PC-3 (cell line): ENCODE results near the gene TMCO5A. TPM values are rescaled to one million over a fixed set of nuclear protein-coding genes. Genes with fewer than 3 reads are reported as not detected.

Experiments
- ATAC-seq: fragments of 200-7000 bp; cut with Tn5 transposase; 2 replicates; pipeline ENCODE4 v1.9.1; 2020; ENCODE audit warnings: mild to moderate bottlenecking, moderate library complexity
- BruUV-seq: library from RNA; stranded (reverse); fragments of 400-500 nt; replicated peaks from 2 replicates; lab custom pipeline; 2021; lab: Mats Ljungman, UMichigan
- CTCF ChIA-PET: fragments of 300-600 bp; sonication (Branson Sonifier 250); formaldehyde crosslinking; loops from one replicate; lab custom pipeline; 2022; ENCODE audit warnings: antibody characterized with exemption; lab: Charles Lee
- POLR2A ChIA-PET: fragments of 300-600 bp; sonication (Branson Sonifier 250); formaldehyde crosslinking; loops from one replicate; lab custom pipeline; 2022; ENCODE audit warnings: antibody characterized with exemption; ENCODE audit not compliant: unreplicated experiment; lab: Charles Lee
- DNase-seq: peaks from one replicate; pipeline ENCODE4 v3.0.0-alpha.2; 2015
- H2AFZ ChIP-seq: fragments of 300-600 bp; sonication (generic); 2 replicates; pipeline ENCODE4 v1.6.0; 2016; ENCODE audit warnings: antibody characterized with exemption, low read length
- H3F3A ChIP-seq: fragments of 300-600 bp; sonication (generic); one replicate; pipeline ENCODE4 v1.6.0; 2017; ENCODE audit warnings: antibody characterized with exemption, low read length, control low read depth, mild to moderate bottlenecking; ENCODE audit not compliant: unreplicated experiment
- H3K27ac ChIP-seq: fragments of 300-600 bp; sonication (generic); 2 replicates; pipeline ENCODE4 v1.5.1; 2016; ENCODE audit warnings: mild to moderate bottlenecking, low read length
- H3K27me3 ChIP-seq: fragments of 300-600 bp; sonication (generic); 2 replicates; pipeline ENCODE4 v1.6.1; 2016; ENCODE audit warnings: low read length, mixed read lengths
- H3K36me3 ChIP-seq: fragments of 300-600 bp; sonication (generic); 2 replicates; pipeline ENCODE4 v1.6.1; 2016; ENCODE audit warnings: low read depth, mixed run types, low read length, mixed read lengths
- H3K4me1 ChIP-seq: fragments of 300-600 bp; sonication (generic); 2 replicates; pipeline ENCODE4 v1.5.1; 2016; ENCODE audit warnings: low read length; ENCODE audit not compliant: insufficient read depth
- H3K4me2 ChIP-seq: fragments of 300-600 bp; sonication (generic); 2 replicates; pipeline ENCODE4 v1.6.0; 2016; ENCODE audit warnings: low read length
- H3K4me3 ChIP-seq: fragments of 300-600 bp; sonication (generic); 2 replicates; pipeline ENCODE4 v1.5.1; 2016; ENCODE audit warnings: mild to moderate bottlenecking, low read length, mixed read lengths
- H3K79me2 ChIP-seq: fragments of 300-600 bp; sonication (generic); 2 replicates; pipeline ENCODE4 v1.6.1; 2017; ENCODE audit warnings: low read length, mixed read lengths
- H3K9ac ChIP-seq: fragments of 300-600 bp; sonication (generic); 2 replicates; pipeline ENCODE4 v1.6.0; 2016; ENCODE audit warnings: mild to moderate bottlenecking, low read length
- H3K9me2 ChIP-seq: fragments of 300-600 bp; sonication (generic); replicated peaks from 2 replicates; pipeline ENCODE4 v1.6.1; 2016; ENCODE audit warnings: mixed run types, low read length, mixed read lengths
- H3K9me3 ChIP-seq: fragments of 300-600 bp; sonication (generic); 2 replicates; pipeline ENCODE4 v1.6.1; 2016; ENCODE audit warnings: low read length, mixed read lengths
- H4K20me1 ChIP-seq: fragments of 300-600 bp; sonication (generic); 2 replicates; pipeline ENCODE4 v1.6.1; 2016; ENCODE audit warnings: low read length, mixed read lengths
- CTCF ChIP-seq: fragments of 300-600 bp; sonication (generic); conservative IDR thresholded peaks from 2 replicates; pipeline ENCODE4 v1.5.1; 2017; ENCODE audit warnings: antibody characterized with exemption, low read depth, mild to moderate bottlenecking, low read length
- EZH2 ChIP-seq: fragments of 300-600 bp; sonication (generic); IDR thresholded peaks from one replicate; pipeline ENCODE4 v1.6.1; 2017; ENCODE audit warnings: antibody characterized with exemption, mild to moderate bottlenecking, low read length; ENCODE audit not compliant: unreplicated experiment
- EZH2phosphoT487 ChIP-seq: fragments of 300-600 bp; sonication (generic); IDR thresholded peaks from 2 replicates; pipeline ENCODE4 v1.6.1; 2018; ENCODE audit warnings: mild to moderate bottlenecking, antibody characterized with exemption, low read length, borderline replicate concordance
- intact Hi-C: fragments of 100-400 bp; cut with micrococcal nuclease; formaldehyde crosslinking; loops from 2 replicates; pipeline ENCODE4 v1.9.0; 2023
- total RNA-seq: library from RNA; depleted of rRNA; stranded (reverse); fragments of >200 nt; gene quantifications from 2 replicates; pipeline ENCODE4 v1.2.3, GENCODE V29; 2014

TMCO5A gene
- total RNA-seq, 1 experiment from 2014 or later = not detected

- POLR2A ChIA-PET = interaction anchor here (0.7 kb wide), 1 partner anchor 14 kb away, joined by 3 read pairs; no protein-coding TSS in a partner anchor
- no peak for TF ChIP-seq EZH2phosphoT487
- TF ChIP-seq CTCF = peak; percentile 68
- H3K4me1 ChIP-seq = no peaks in the 10 kb centered on the region
- peak; percentile 96 for ATAC-seq
- no peaks in the 10 kb centered on the region for H3K27me3 ChIP-seq
- CTCF ChIA-PET = interaction anchor here (0.6 to 0.7 kb wide), 2 partner anchors 269 to 643 kb away, joined by 3 to 4 read pairs; no protein-coding TSS in a partner anchor
- intact Hi-C loops = no loop called here
- no peak overlapping the region for H2AFZ ChIP-seq
- H3K79me2 ChIP-seq = no peaks in the 10 kb centered on the region
- no peaks in the 10 kb centered on the region for H3K9me2 ChIP-seq
- no peaks in the 10 kb centered on the region for H4K20me1 ChIP-seq
- no peaks in the 10 kb centered on the region for H3K9me3 ChIP-seq
- no peak overlapping the region for H3K4me3 ChIP-seq
- peak; percentile 57 for DNase-seq
- BruUV-seq = no TSS peak
- no peaks in the 10 kb centered on the region for H3F3A ChIP-seq
- no peak overlapping the region for H3K9ac ChIP-seq
- H3K27ac ChIP-seq = no peak overlapping the region
- H3K4me2 ChIP-seq = no peak overlapping the region
- no peaks in the 10 kb centered on the region for H3K36me3 ChIP-seq
Measured at GRCh38 chr15:37981775-37982174, 47.3 kb downstream of the TMCO5A start.

GRCh38 chr15:37984368-37984767 is 49.9 kb downstream of the TMCO5A start:
- no peak overlapping the region for H3K9ac ChIP-seq
- CTCF ChIA-PET = no interaction called here
- H3K4me3 ChIP-seq = no peak overlapping the region
- no peak overlapping the region for H2AFZ ChIP-seq
- no peaks in the 10 kb centered on the region for H3K9me2 ChIP-seq
- H3K4me2 ChIP-seq = no peak overlapping the region
- no peaks in the 10 kb centered on the region for H3K27me3 ChIP-seq
- ATAC-seq (no peak), DNase-seq (no peak)
- intact Hi-C loops = no loop called here
- no peaks in the 10 kb centered on the region for H3K36me3 ChIP-seq
- no peak overlapping the region for H3K27ac ChIP-seq
- no TSS peak for BruUV-seq
- H3K79me2 ChIP-seq = no peaks in the 10 kb centered on the region
- H3F3A ChIP-seq = no peaks in the 10 kb centered on the region
- peaks cover 3% of the 10 kb centered on the region; the same call in 1 of the 2 replicates for H3K9me3 ChIP-seq
- no peaks in the 10 kb centered on the region for H4K20me1 ChIP-seq
- TF ChIP-seq EZH2 = no peak
- no peak for TF ChIP-seq EZH2phosphoT487
- no peak for TF ChIP-seq CTCF
- H3K4me1 ChIP-seq = no peaks in the 10 kb centered on the region
- POLR2A ChIA-PET = no interaction called here
